Measurements from ENCODE around the gene HBA2.
"Not testable (repeated sequence)": the region's sequence is repeated elsewhere in the genome, so short reads cannot be mapped to it uniquely, and the experiment has no call there.

HBA2 gene

GRCh38 chr16:143456-143855 lies 29.2 kb upstream of the HBA2 start:
- H3K9ac ChIP-seq (ENCODE audit: low read depth, low read length) = no peak overlapping the region
- no peaks in the 10 kb centered on the region for H3K36me3 ChIP-seq (ENCODE audit: insufficient read depth, low read depth, low read length)
- H3K4me1 ChIP-seq (ENCODE audit: insufficient read depth, low read length) = no peaks in the 10 kb centered on the region
- no peak overlapping the region for H3K27ac ChIP-seq (ENCODE audit: low read length)
- H3K9me3 ChIP-seq (ENCODE audit: insufficient read depth, low read depth, low read length) = no peaks in the 10 kb centered on the region
- peaks cover 3% of the 10 kb centered on the region for H3K27me3 ChIP-seq (ENCODE audit: insufficient read depth, low read length)
- no peak overlapping the region for H3K4me3 ChIP-seq (ENCODE audit: low read length)

GRCh38 chr16:144797-145252 lies 27.9 kb upstream of the HBA2 start:
- Histone ChIP-seq H3K9me3 (ENCODE audit: insufficient read depth, low read depth, low read length) (no peaks in the 10 kb centered on the region), H3K27ac (ENCODE audit: low read length) (no peak overlapping the region), H3K4me3 (ENCODE audit: low read length) (no peak overlapping the region)

GRCh38 chr16:146646-147045 lies 26.0 kb upstream of the HBA2 start:
- Histone ChIP-seq H3K9ac (ENCODE audit: low read depth, low read length) (no peak overlapping the region), H3K36me3 (ENCODE audit: insufficient read depth, low read depth, low read length) (no peaks in the 10 kb centered on the region), H3K27me3 (ENCODE audit: insufficient read depth, low read length) (peaks cover 24% of the 10 kb centered on the region), H3K9me3 (ENCODE audit: insufficient read depth, low read depth, low read length) (no peaks in the 10 kb centered on the region), H3K4me3 (ENCODE audit: low read length) (no peak overlapping the region), H3K27ac (ENCODE audit: low read length) (no peak overlapping the region), H3K4me1 (ENCODE audit: insufficient read depth, low read length) (no peaks in the 10 kb centered on the region)

More at GRCh38 chr16:144797-145252, 27.9 kb upstream of the HBA2 start:
- no peaks in the 10 kb centered on the region for H3K36me3 ChIP-seq (ENCODE audit: insufficient read depth, low read depth, low read length)
- H3K27me3 ChIP-seq (ENCODE audit: insufficient read depth, low read length) = peaks cover 15% of the 10 kb centered on the region
- no peak overlapping the region for H3K9ac ChIP-seq (ENCODE audit: low read depth, low read length)
- no peaks in the 10 kb centered on the region for H3K4me1 ChIP-seq (ENCODE audit: insufficient read depth, low read length)

- peaks cover 35% of the 10 kb centered on the region for H3K27me3 ChIP-seq (ENCODE audit: insufficient read depth, low read length)
- no peak overlapping the region for H3K4me3 ChIP-seq (ENCODE audit: low read length)
- H3K36me3 ChIP-seq (ENCODE audit: insufficient read depth, low read depth, low read length) = no peaks in the 10 kb centered on the region
- H3K9me3 ChIP-seq (ENCODE audit: insufficient read depth, low read depth, low read length) = no peaks in the 10 kb centered on the region
- no peaks in the 10 kb centered on the region for H3K4me1 ChIP-seq (ENCODE audit: insufficient read depth, low read length)
- no peak overlapping the region for H3K27ac ChIP-seq (ENCODE audit: low read length)
- no peak overlapping the region for H3K9ac ChIP-seq (ENCODE audit: low read depth, low read length)
Measured at GRCh38 chr16:149024-149660, 23.5 kb upstream of the HBA2 start.

- Histone ChIP-seq H3K9ac (ENCODE audit: low read depth, low read length) (no peak within 1 kb of the TSS), H3K36me3 (ENCODE audit: insufficient read depth, low read depth, low read length) (no peaks in the 10 kb centered on the region), H3K27ac (ENCODE audit: low read length) (no peak within 1 kb of the TSS), H3K4me3 (ENCODE audit: low read length) (no peak within 1 kb of the TSS), H3K9me3 (ENCODE audit: insufficient read depth, low read depth, low read length) (no peaks in the 10 kb centered on the region), H3K4me1 (ENCODE audit: insufficient read depth, low read length) (no peaks in the 10 kb centered on the region), H3K27me3 (ENCODE audit: insufficient read depth, low read length) (peaks cover 65% of the 10 kb centered on the region)
Measured at GRCh38 chr16:152141-153128, 20.2 kb upstream of the HBA2 start, which contains the start of gene HBZ. Gene HBZ (plus strand): TSS chr16:152644. CDS start chr16:152910, 266 bp downstream.

- H3K4me3 ChIP-seq (ENCODE audit: low read length); H3K36me3 ChIP-seq (ENCODE audit: insufficient read depth, low read depth, low read length); H3K4me1 ChIP-seq (ENCODE audit: insufficient read depth, low read length); H3K27ac ChIP-seq (ENCODE audit: low read length); H3K9me3 ChIP-seq (ENCODE audit: insufficient read depth, low read depth, low read length); H3K9ac ChIP-seq (ENCODE audit: low read depth, low read length): not testable (repeated sequence)
- H3K27me3 ChIP-seq (ENCODE audit: insufficient read depth, low read length) = peaks cover 72% of the 10 kb centered on the region
Measured at GRCh38 chr16:153129-153521, 19.6 kb upstream of the HBA2 start.

GRCh38 chr16:153550-154216 lies 19.0 kb upstream of the HBA2 start:
- not testable (repeated sequence) for H3K9ac ChIP-seq (ENCODE audit: low read depth, low read length); H3K4me1 ChIP-seq (ENCODE audit: insufficient read depth, low read length); H3K4me3 ChIP-seq (ENCODE audit: low read length); H3K36me3 ChIP-seq (ENCODE audit: insufficient read depth, low read depth, low read length); H3K27ac ChIP-seq (ENCODE audit: low read length); H3K9me3 ChIP-seq (ENCODE audit: insufficient read depth, low read depth, low read length)
- H3K27me3 ChIP-seq (ENCODE audit: insufficient read depth, low read length) = peaks cover 73% of the 10 kb centered on the region

GRCh38 chr16:154217-155030 lies 18.3 kb upstream of the HBA2 start:
- peak overlapping the region; percentile 69 for H3K4me3 ChIP-seq (ENCODE audit: low read length)
- H3K27me3 ChIP-seq (ENCODE audit: insufficient read depth, low read length) = peaks cover 72% of the 10 kb centered on the region
- H3K4me1 ChIP-seq (ENCODE audit: insufficient read depth, low read length) = no peaks in the 10 kb centered on the region
- no peaks in the 10 kb centered on the region for H3K9me3 ChIP-seq (ENCODE audit: insufficient read depth, low read depth, low read length)
- no peak overlapping the region for H3K9ac ChIP-seq (ENCODE audit: low read depth, low read length)
- no peak overlapping the region for H3K27ac ChIP-seq (ENCODE audit: low read length)
- no peaks in the 10 kb centered on the region for H3K36me3 ChIP-seq (ENCODE audit: insufficient read depth, low read depth, low read length)

- peak overlapping the region; percentile 69 for H3K4me3 ChIP-seq (ENCODE audit: low read length)
- H3K4me1 ChIP-seq (ENCODE audit: insufficient read depth, low read length) = no peaks in the 10 kb centered on the region
- H3K36me3 ChIP-seq (ENCODE audit: insufficient read depth, low read depth, low read length) = no peaks in the 10 kb centered on the region
- peaks cover 74% of the 10 kb centered on the region for H3K27me3 ChIP-seq (ENCODE audit: insufficient read depth, low read length)
- no peaks in the 10 kb centered on the region for H3K9me3 ChIP-seq (ENCODE audit: insufficient read depth, low read depth, low read length)
- no peak overlapping the region for H3K27ac ChIP-seq (ENCODE audit: low read length)
- no peak overlapping the region for H3K9ac ChIP-seq (ENCODE audit: low read depth, low read length)
Measured at GRCh38 chr16:155031-155398, 17.7 kb upstream of the HBA2 start.

- Histone ChIP-seq H3K4me3 (ENCODE audit: low read length) (no peak overlapping the region), H3K27me3 (ENCODE audit: insufficient read depth, low read length) (peaks cover 72% of the 10 kb centered on the region), H3K36me3 (ENCODE audit: insufficient read depth, low read depth, low read length) (no peaks in the 10 kb centered on the region), H3K9me3 (ENCODE audit: insufficient read depth, low read depth, low read length) (no peaks in the 10 kb centered on the region), H3K4me1 (ENCODE audit: insufficient read depth, low read length) (no peaks in the 10 kb centered on the region), H3K9ac (ENCODE audit: low read depth, low read length) (no peak overlapping the region), H3K27ac (ENCODE audit: low read length) (no peak overlapping the region)
Measured at GRCh38 chr16:159136-159849, 13.4 kb upstream of the HBA2 start.
